PC-3 (cell line): ENCODE results near the gene CCT6B. TPM values are rescaled to one million over a fixed set of nuclear protein-coding genes. Genes with fewer than 3 reads are reported as not detected.
"Not testable (repeated sequence)": the region's sequence is repeated elsewhere in the genome, so short reads cannot be mapped to it uniquely, and the experiment has no call there.

ENCODE experiments used
- ATAC-seq: fragments of 200-7000 bp; cut with Tn5 transposase; 2 replicates; pipeline ENCODE4 v1.9.1; 2020; ENCODE audit warnings: mild to moderate bottlenecking, moderate library complexity
- BruUV-seq: library from RNA; stranded (reverse); fragments of 400-500 nt; replicated peaks from 2 replicates; lab custom pipeline; 2021; lab: Mats Ljungman, UMichigan
- CTCF ChIA-PET: fragments of 300-600 bp; sonication (Branson Sonifier 250); formaldehyde crosslinking; loops from one replicate; lab custom pipeline; 2022; ENCODE audit warnings: antibody characterized with exemption; lab: Charles Lee
- POLR2A ChIA-PET: fragments of 300-600 bp; sonication (Branson Sonifier 250); formaldehyde crosslinking; loops from one replicate; lab custom pipeline; 2022; ENCODE audit warnings: antibody characterized with exemption; ENCODE audit not compliant: unreplicated experiment; lab: Charles Lee
- DNase-seq: peaks from one replicate; pipeline ENCODE4 v3.0.0-alpha.2; 2015
- H2AFZ ChIP-seq: fragments of 300-600 bp; sonication (generic); 2 replicates; pipeline ENCODE4 v1.6.0; 2016; ENCODE audit warnings: antibody characterized with exemption, low read length
- H3F3A ChIP-seq: fragments of 300-600 bp; sonication (generic); one replicate; pipeline ENCODE4 v1.6.0; 2017; ENCODE audit warnings: antibody characterized with exemption, low read length, control low read depth, mild to moderate bottlenecking; ENCODE audit not compliant: unreplicated experiment
- H3K27ac ChIP-seq: fragments of 300-600 bp; sonication (generic); 2 replicates; pipeline ENCODE4 v1.5.1; 2016; ENCODE audit warnings: mild to moderate bottlenecking, low read length
- H3K27me3 ChIP-seq: fragments of 300-600 bp; sonication (generic); 2 replicates; pipeline ENCODE4 v1.6.1; 2016; ENCODE audit warnings: low read length, mixed read lengths
- H3K36me3 ChIP-seq: fragments of 300-600 bp; sonication (generic); 2 replicates; pipeline ENCODE4 v1.6.1; 2016; ENCODE audit warnings: low read depth, mixed run types, low read length, mixed read lengths
- H3K4me1 ChIP-seq: fragments of 300-600 bp; sonication (generic); 2 replicates; pipeline ENCODE4 v1.5.1; 2016; ENCODE audit warnings: low read length; ENCODE audit not compliant: insufficient read depth
- H3K4me2 ChIP-seq: fragments of 300-600 bp; sonication (generic); 2 replicates; pipeline ENCODE4 v1.6.0; 2016; ENCODE audit warnings: low read length
- H3K4me3 ChIP-seq: fragments of 300-600 bp; sonication (generic); 2 replicates; pipeline ENCODE4 v1.5.1; 2016; ENCODE audit warnings: mild to moderate bottlenecking, low read length, mixed read lengths
- H3K79me2 ChIP-seq: fragments of 300-600 bp; sonication (generic); 2 replicates; pipeline ENCODE4 v1.6.1; 2017; ENCODE audit warnings: low read length, mixed read lengths
- H3K9ac ChIP-seq: fragments of 300-600 bp; sonication (generic); 2 replicates; pipeline ENCODE4 v1.6.0; 2016; ENCODE audit warnings: mild to moderate bottlenecking, low read length
- H3K9me2 ChIP-seq: fragments of 300-600 bp; sonication (generic); replicated peaks from 2 replicates; pipeline ENCODE4 v1.6.1; 2016; ENCODE audit warnings: mixed run types, low read length, mixed read lengths
- H3K9me3 ChIP-seq: fragments of 300-600 bp; sonication (generic); 2 replicates; pipeline ENCODE4 v1.6.1; 2016; ENCODE audit warnings: low read length, mixed read lengths
- H4K20me1 ChIP-seq: fragments of 300-600 bp; sonication (generic); 2 replicates; pipeline ENCODE4 v1.6.1; 2016; ENCODE audit warnings: low read length, mixed read lengths
- CTCF ChIP-seq: fragments of 300-600 bp; sonication (generic); conservative IDR thresholded peaks from 2 replicates; pipeline ENCODE4 v1.5.1; 2017; ENCODE audit warnings: antibody characterized with exemption, low read depth, mild to moderate bottlenecking, low read length
- EZH2 ChIP-seq: fragments of 300-600 bp; sonication (generic); IDR thresholded peaks from one replicate; pipeline ENCODE4 v1.6.1; 2017; ENCODE audit warnings: antibody characterized with exemption, mild to moderate bottlenecking, low read length; ENCODE audit not compliant: unreplicated experiment
- EZH2phosphoT487 ChIP-seq: fragments of 300-600 bp; sonication (generic); IDR thresholded peaks from 2 replicates; pipeline ENCODE4 v1.6.1; 2018; ENCODE audit warnings: mild to moderate bottlenecking, antibody characterized with exemption, low read length, borderline replicate concordance
- intact Hi-C: fragments of 100-400 bp; cut with micrococcal nuclease; formaldehyde crosslinking; loops from 2 replicates; pipeline ENCODE4 v1.9.0; 2023
- total RNA-seq: library from RNA; depleted of rRNA; stranded (reverse); fragments of >200 nt; gene quantifications from 2 replicates; pipeline ENCODE4 v1.2.3, GENCODE V29; 2014

The CCT6B gene
- total RNA-seq, 1 experiment from 2014 or later, result 0.33 TPM

GRCh38 chr17:34958438-34958837 lies 2.8 kb downstream of the CCT6B start:
- no peaks in the 10 kb centered on the region; the same call in 1 of the 2 replicates for H3K36me3 ChIP-seq

DNA sequence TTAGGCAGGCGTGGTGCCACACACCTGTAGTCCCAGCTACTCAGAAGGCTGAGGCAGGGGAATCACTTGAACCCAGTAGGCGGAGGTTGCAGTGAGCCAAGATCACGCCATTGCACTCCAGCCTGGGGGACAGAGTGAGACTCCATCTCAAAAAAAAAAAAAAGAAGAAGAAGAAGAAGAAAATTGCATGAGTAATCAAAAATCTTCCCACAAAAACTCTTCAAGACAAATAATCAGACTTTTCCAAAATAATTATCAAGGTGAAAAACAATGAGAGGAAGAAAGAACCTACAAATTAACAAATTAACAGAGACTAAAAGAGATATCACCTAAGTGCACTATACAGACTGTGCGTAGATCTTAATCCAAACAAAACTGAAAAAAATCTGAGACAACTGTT lies 10.5 kb downstream of the CCT6B start:
- DNase-seq, POLR2A ChIA-PET: not testable (repeated sequence)

More at GRCh38 chr17:34958438-34958837, 2.8 kb downstream of the CCT6B start:
- Histone ChIP-seq H3K4me2 (no peak overlapping the region), H3K27me3 (no peaks in the 10 kb centered on the region), H3K27ac (no peak overlapping the region), H2AFZ (no peak overlapping the region), H3K79me2 (peaks cover 21% of the 10 kb centered on the region), H3K4me3 (no peak overlapping the region), H3K9me2 (0 out of 2 replicates have a peak, but pooled peaks cover 3% of the 10 kb centered on the region), H3K9ac (no peak overlapping the region), H4K20me1 (no peaks in the 10 kb centered on the region), H3K9me3 (no peaks in the 10 kb centered on the region), H3K4me1 (peaks cover 15% of the 10 kb centered on the region), H3F3A (no peaks in the 10 kb centered on the region)
- no TSS peak for BruUV-seq
- no peak for TF ChIP-seq EZH2
- TF ChIP-seq CTCF, result no peak
- TF ChIP-seq EZH2phosphoT487, result no peak
- ChIA-PET CTCF (no interaction called here), POLR2A (no interaction called here)
- intact Hi-C loops, result no loop called here
- ATAC-seq (no peak), DNase-seq (no peak)

GRCh38 chr17:34930283-34930682 lies 31.0 kb downstream of the CCT6B start:
- Histone ChIP-seq H3K4me2 (no peak overlapping the region), H3K4me3 (no peak overlapping the region), H3K9me3 (no peaks in the 10 kb centered on the region), H4K20me1 (no peaks in the 10 kb centered on the region), H3F3A (no peaks in the 10 kb centered on the region), H3K36me3 (no peaks in the 10 kb centered on the region), H3K27ac (no peak overlapping the region), H3K4me1 (no peaks in the 10 kb centered on the region), H3K79me2 (no peaks in the 10 kb centered on the region), H2AFZ (no peak overlapping the region), H3K9me2 (no peaks in the 10 kb centered on the region), H3K9ac (no peak overlapping the region), H3K27me3 (no peaks in the 10 kb centered on the region)
- ChIA-PET POLR2A (no interaction called here), CTCF (no interaction called here)
- TF ChIP-seq CTCF (no peak), EZH2 (no peak), EZH2phosphoT487 (no peak)
- intact Hi-C loops, result no loop called here
- ATAC-seq (no peak), DNase-seq (no peak)
- no TSS peak for BruUV-seq

More for the DNA sequence above, 10.5 kb downstream of the CCT6B start:
- H3K36me3 ChIP-seq, H3K79me2 ChIP-seq, H3K9ac ChIP-seq, ATAC-seq, CTCF ChIA-PET, H2AFZ ChIP-seq, H4K20me1 ChIP-seq, H3K4me2 ChIP-seq, H3K4me1 ChIP-seq, H3K9me3 ChIP-seq, H3K9me2 ChIP-seq, BruUV-seq, H3F3A ChIP-seq, intact Hi-C loops, H3K4me3 ChIP-seq, H3K27ac ChIP-seq: not testable (repeated sequence)
- peaks cover 10% of the 10 kb centered on the region; the same call in 1 of the 2 replicates for H3K27me3 ChIP-seq
